Limb (tissue), 2 donors: ENCODE measurements around the gene PCP4.

ENCODE experiments used
- DNase-seq, 2 donors: peaks; one replicate each; pipeline ENCODE4 v3.0.0-alpha.2; 2016; ENCODE audit errors: extremely low spot score in 2 of 2

Gene PCP4

DNA sequence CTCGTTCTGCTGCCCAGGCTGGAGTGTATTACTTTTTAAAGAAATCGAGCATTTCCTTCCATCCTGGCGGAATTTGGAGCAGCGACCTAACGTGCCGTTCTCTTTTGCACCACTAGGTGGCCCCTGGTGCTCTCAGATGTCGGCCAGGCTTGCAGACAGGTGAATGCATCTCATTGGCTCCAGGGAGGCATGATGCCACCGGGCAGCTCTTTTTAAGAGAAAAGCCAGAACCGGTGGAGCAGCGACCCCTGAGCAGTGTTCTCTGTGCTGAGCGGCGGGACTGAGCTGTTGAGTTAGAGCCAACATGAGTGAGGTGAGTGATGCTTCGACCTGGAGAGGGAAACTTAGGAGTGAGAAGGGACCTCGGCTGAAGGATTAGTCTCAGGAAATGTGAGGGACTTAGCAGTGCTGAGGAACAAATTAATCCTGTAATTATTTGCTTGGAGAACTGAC lies at the start of gene PCP4:
Gene PCP4 (plus strand): TSS at position 241 of the 453 bp plus-strand sequence. CDS start 64 bp downstream, at position 305.
- peak; percentile 60 to 82 for DNase-seq

DNA sequence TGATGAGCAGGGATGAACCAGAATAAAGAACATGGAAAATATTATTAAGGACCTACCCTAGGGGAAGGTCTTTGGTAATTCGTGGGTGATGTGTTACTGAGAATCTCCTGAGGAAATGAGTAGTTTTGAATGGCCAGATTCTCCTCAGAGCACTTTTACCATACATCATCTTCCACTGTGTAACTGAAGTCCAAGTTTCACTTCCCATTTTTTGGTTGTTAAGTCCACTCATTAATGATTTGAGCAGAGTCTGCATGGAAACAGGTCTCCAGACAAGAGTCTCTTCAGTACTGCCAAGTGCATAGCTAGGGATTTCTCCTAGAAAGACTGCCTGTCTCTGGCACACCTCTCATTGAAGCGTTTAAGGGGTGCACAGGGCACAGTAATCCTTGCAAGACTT lies 48.7 kb upstream of the PCP4 start:
- DNase-seq: no peak

GRCh38 chr21:39822042-39822441 lies 45.2 kb upstream of the PCP4 start:
- no peak for DNase-seq

- DNase-seq: no peak
These were observed 42.0 kb upstream of the PCP4 start for GRCh38 chr21:39825250-39825649.

DNA sequence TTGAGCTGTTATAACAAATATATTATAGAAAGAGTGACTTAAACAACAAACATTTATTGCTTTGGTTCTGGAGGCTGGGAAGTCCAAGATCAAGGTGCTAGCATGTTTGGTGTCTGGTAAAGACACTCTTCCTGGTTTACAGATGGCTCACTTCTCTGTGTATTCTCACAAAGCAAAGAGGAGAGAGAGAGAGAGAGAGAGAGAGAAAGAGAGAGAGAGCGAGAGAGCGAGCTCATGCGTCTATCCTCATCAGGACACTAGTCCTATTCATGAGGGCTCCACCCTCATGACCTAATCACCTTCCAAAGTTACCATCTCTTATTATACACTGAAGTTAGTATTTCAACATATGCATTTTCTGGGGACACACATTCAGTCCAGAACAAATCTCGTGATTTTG lies 32.7 kb upstream of the PCP4 start:
- no peak for DNase-seq

DNA sequence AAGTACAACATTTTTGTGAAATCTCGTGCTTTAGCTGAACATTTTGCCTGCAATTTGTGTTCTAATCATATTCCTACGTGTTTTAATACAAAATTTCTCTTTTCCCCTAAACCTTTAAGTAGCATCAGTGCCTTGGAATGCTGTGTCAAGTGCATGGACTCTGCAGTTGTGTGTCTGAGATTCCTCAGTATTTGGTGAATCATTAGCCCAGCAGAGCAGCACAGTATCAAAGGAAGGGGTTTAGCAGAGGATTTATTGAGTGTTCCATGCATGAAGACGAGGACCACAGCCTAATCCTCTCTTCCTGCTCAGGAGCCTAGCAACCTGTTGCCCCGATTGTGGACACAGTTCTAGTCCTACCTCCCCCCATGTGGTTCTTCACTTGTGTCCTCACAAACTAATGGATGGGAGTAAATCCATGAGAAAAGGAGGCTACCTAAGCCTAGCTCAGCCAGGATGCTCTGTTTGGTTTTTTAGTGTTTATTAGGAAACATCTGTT lies 29.3 kb upstream of the PCP4 start:
- no peak for DNase-seq

- DNase-seq: no peak
These were observed 26.7 kb upstream of the PCP4 start for GRCh38 chr21:39840373-39841097.

DNA sequence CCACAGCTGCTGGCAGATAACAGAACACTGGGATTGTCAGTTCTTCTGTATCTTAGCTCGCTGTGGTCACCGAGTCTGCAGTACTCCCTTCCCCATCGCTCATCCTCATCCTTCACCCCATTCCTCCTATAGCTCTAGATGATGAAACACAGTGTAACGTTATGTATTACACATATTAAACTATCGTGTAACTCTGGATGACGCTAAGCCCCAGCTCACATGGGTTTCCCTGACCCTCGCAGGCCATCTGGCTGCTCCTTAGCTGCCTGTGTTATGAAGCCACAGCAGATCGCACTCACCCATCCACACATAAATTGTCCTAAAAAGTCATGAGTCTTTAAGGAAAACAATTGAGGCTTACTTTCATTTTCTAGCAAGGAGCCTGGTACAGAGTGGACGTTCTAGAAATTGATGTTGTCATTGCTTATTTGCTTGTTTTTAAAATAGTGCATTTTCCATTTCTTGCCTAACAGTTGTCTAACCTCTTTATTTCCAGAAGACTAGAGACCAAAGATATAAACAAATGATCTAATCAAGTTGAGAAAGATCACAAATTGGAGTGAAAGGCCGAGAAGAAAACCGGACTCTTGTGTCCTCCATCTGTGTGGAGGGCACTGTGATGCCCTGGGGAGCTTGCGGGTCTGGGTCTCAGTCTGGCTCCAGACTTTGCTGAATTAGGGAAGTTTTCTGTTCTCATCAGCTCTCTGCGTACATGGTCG lies 24.3 kb upstream of the PCP4 start:
- no peak for DNase-seq

DNA sequence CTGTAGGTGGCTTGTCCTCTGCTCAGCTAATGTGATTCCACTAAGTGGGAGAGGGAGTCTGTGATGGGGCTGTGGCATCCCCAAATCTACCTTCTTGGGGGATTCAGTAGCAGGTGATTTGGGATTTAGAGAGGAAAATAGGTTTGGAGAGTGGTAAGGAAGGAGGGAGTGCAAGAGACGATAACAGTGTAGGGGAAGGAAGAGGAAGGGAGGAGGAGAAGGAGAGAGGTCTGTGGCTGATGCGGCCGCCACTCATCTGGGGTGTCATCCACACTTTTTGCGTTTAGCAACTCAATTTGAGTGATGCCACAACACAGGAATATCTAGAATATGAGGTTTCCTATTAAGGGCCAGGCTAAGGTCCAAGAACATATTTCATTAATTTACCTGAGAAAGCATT lies 23.8 kb upstream of the PCP4 start:
- DNase-seq: no peak

DNA sequence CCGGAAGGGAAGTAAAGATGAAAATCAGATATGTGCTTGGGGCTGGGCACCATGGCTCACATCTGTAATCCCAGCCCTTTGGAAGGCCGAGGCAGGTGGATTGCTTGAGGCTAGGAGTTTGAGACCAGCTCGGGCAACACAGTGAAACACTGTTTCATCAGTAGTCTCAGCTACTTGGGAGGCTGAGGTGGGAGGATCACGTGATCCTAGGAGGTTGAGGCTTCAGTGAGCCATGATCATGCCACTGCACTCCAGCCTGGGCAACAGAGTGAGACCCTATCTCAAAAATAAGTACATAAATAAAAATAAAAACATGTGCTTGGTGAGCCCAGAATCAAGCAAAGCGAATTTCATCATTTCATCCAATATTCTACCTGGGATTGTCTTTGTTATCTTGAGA lies 23.3 kb upstream of the PCP4 start:
- no peak for DNase-seq

DNA sequence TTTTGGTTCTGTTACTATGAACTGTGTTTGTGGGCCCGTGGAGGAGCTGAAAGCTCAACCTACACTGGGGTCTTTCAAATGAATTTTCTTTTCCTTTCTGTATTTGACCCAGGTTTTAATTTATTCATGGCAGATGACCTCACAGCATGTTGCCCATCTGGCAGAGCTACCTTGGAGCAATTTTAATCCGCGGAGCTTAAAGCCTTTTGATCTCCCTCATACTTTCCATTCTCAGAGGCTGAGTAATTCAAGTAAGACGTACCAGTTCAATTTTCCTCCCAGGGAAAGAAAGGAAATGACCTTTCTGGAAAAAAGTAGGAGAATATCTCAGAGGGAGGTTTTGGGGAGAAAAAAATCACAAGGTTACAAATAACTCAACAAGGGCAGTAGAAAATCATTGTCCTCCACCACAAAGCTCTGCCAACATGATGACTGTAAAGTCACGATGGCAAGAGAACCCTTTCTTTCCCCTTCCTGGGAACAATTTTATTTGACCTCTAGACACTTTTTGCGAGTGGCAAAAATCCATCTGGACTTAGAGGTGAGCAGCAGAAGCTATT lies 21.6 kb upstream of the PCP4 start:
- DNase-seq: no peak

- no peak for DNase-seq
These were observed 19.4 kb upstream of the PCP4 start for GRCh38 chr21:39847877-39848276.

GRCh38 chr21:39849014-39849655 lies 18.1 kb upstream of the PCP4 start:
- peak in 1 of 2 donors; percentile 15 for DNase-seq

DNA sequence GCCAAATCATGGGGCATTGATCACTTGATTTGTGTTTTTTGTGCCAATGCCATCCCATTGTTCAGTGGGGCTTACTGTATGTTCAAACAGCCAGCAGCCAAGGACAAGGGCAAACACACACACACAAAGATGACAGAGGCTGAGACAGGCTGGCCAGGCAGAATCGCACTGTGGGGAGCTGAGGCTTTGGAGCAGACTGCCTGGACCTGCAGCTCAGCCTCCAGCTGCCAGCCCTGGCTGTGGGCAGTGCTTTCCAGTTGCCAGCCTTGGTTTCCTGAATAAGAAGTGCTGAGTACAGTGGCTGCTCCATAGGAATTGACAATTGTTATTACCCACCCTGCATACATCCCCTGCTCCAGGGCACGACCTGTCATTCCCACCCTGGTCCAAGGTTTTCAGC lies 16.9 kb upstream of the PCP4 start:
- DNase-seq: no peak

GRCh38 chr21:39851002-39851618 lies 16.1 kb upstream of the PCP4 start:
- no peak for DNase-seq

DNA sequence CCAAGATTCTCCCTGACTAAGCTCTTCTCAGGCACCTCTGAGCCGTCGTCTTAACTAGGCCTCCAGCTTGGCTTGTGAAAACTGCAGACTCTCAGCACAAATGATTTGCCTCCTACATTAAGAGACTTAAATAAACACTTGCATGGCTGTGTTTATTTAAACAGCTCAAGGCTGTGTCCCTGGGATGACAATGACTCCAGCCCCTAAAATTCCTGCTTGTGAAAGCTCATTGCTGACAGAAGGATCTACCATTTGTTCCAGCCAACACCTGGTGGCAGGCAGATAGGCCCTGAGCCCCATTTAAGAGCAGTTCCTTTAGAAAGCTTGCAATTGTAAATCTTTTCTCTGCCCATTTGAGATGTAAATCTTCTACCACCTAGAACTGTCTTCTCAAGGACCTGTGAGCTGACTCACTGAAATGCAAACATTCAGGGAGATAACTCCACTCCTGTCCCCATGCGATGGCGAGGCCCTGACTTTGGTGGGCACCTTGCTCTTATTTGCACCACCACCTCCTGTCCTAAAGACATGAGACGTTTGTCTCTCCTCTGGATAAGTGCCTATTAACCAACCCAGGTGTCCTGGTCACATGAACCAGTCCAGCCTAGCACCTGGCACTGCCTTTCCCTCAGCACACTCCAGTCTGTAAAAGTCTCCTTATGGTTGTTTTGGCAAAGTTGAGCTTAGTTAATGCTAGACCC lies 15.1 kb upstream of the PCP4 start:
- no peak for DNase-seq

DNA sequence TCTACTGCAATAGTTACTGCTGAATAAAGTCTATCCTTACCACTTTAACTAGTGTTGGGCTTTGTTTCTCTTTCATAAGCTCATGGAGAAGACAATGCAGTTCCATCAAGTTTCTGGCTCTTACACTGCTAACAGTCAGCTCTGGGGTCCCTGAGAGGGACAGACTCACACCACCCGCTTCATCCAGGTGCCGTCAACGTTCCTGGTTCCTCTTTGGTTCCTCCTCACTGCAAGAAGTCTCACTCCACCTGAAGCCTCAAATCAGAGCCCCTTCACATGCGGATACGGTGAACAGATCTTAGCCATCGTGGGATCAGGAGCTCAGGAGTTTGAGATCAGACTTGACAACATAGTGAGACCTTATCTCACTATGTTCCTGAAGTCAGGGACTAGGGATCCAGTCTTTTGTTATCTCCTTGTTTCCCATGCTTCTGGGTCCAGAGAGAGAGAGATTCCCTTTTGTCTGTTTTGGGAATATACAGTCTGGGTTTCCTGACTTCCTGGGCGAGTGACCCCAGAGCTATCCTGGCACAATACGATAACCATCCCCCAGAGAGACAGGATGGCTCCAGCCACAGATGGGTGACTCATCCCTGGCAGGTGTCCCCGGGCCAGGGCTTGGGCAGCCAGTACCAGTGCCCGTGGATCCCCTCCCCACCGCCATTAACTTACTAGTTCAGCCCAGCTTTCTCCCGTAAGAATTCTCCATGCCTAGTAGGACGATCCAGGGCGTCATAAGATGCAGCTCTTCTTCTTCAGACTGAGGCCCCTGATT lies 14.3 kb upstream of the PCP4 start:
- no peak for DNase-seq

- no peak for DNase-seq
These were observed 12.7 kb upstream of the PCP4 start for GRCh38 chr21:39854572-39854971.

GRCh38 chr21:39855595-39855994 lies 11.6 kb upstream of the PCP4 start:
- DNase-seq: no peak

GRCh38 chr21:39860600-39860999 lies 6.6 kb upstream of the PCP4 start:
- DNase-seq: no peak
